HL-60 (cell line): Measurements from ENCODE around the gene MDC1.

Experiments used
- CTCF ChIP-seq: IDR thresholded peaks from one replicate; pipeline ENCODE4 v1.5.1; 2011; ENCODE audit warnings: low read length, control low read depth, inconsistent platforms; ENCODE audit not compliant: insufficient read depth
- GABPA ChIP-seq: IDR thresholded peaks from 2 replicates; pipeline ENCODE4 v1.6.1; 2012; ENCODE audit warnings: low read depth
- POLR2AphosphoS5 ChIP-seq: IDR thresholded peaks from 2 replicates; pipeline ENCODE4 v1.6.1; 2012; ENCODE audit warnings: low read depth
- REST ChIP-seq: IDR thresholded peaks from 2 replicates; pipeline ENCODE4 v1.6.1; 2012; ENCODE audit warnings: low read depth; ENCODE audit not compliant: insufficient replicate concordance

GRCh38 chr6:30683980-30684338 is 33.1 kb downstream of the MDC1 start:
- TF ChIP-seq POLR2AphosphoS5 (no peak), CTCF (no peak), REST (no peak), GABPA (no peak)
